ENCODE data around the gene CLHC1.
"Not testable (repeated sequence)": the region's sequence is repeated elsewhere in the genome, so short reads cannot be mapped to it uniquely, and the experiment has no call there.

Gene CLHC1

GRCh38 chr2:55230551-55230950 lies 1.5 kb downstream of the CLHC1 start:
- Histone ChIP-seq H4K5ac (ENCODE audit: low read length) (no peak overlapping the region), H2BK120ac (ENCODE audit: low read depth, low read length) (no peak overlapping the region), H2BK15ac (replicated peaks; ENCODE audit: low read depth) (no peak overlapping the region), H3K4ac (ENCODE audit: low read depth, low read length) (no peak overlapping the region), H3K4me1 (ENCODE audit: control insufficient read depth, low read depth, low read length) (no peaks in the 10 kb centered on the region), H3K79me2 (ENCODE audit: control insufficient read depth, insufficient read depth, low read length) (peaks cover 34% of the 10 kb centered on the region), H4K8ac (ENCODE audit: low read depth, low read length) (no peak overlapping the region), H2BK5ac (ENCODE audit: low read length) (no peak overlapping the region), H2AK5ac (ENCODE audit: low read length) (no peak overlapping the region), H3K27me3 (ENCODE audit: insufficient read depth, low read length, poor library complexity) (no peaks in the 10 kb centered on the region), H3K27ac (ENCODE audit: low read depth, low read length) (no peak overlapping the region), H3K23ac (ENCODE audit: low read length) (no peak overlapping the region), H3K9ac (ENCODE audit: low read length) (no peak overlapping the region), H3K4me2 (ENCODE audit: low read length) (no peak overlapping the region), H3K36me3 (ENCODE audit: control insufficient read depth, insufficient read depth, low read length) (peaks cover 8% of the 10 kb centered on the region), H3K79me1 (ENCODE audit: low read length) (peaks cover 17% of the 10 kb centered on the region), H3K56ac (ENCODE audit: low read length) (no peak overlapping the region), H3K4me3 (ENCODE audit: low read length) (no peak overlapping the region), H3K18ac (ENCODE audit: low read length) (no peak overlapping the region)
- WGBS (ENCODE audit: extremely low coverage, insufficient coverage, low lambda C conversion rate) = no CpG with 5 or more reads among the region's 3 CpGs
- DNase-seq = no peak

GRCh38 chr2:55229221-55229620 lies 2.9 kb downstream of the CLHC1 start:
- WGBS (ENCODE audit: extremely low coverage, insufficient coverage, low lambda C conversion rate) = no CpG with 5 or more reads among the region's 2 CpGs
- Histone ChIP-seq H2BK5ac (ENCODE audit: low read length) (no peak overlapping the region), H3K4me1 (ENCODE audit: control insufficient read depth, low read depth, low read length) (no peaks in the 10 kb centered on the region), H3K56ac (ENCODE audit: low read length) (no peak overlapping the region), H3K4me3 (ENCODE audit: low read length) (no peak overlapping the region), H3K23ac (ENCODE audit: low read length) (no peak overlapping the region), H3K27me3 (ENCODE audit: insufficient read depth, low read length, poor library complexity) (no peaks in the 10 kb centered on the region), H4K8ac (ENCODE audit: low read depth, low read length) (no peak overlapping the region), H2BK15ac (replicated peaks; ENCODE audit: low read depth) (no peak overlapping the region), H3K4ac (ENCODE audit: low read depth, low read length) (no peak overlapping the region), H3K79me2 (ENCODE audit: control insufficient read depth, insufficient read depth, low read length) (peaks cover 28% of the 10 kb centered on the region), H3K27ac (ENCODE audit: low read depth, low read length) (no peak overlapping the region), H3K36me3 (ENCODE audit: control insufficient read depth, insufficient read depth, low read length) (peaks cover under 1% of the 10 kb centered on the region), H3K4me2 (ENCODE audit: low read length) (no peak overlapping the region), H3K79me1 (ENCODE audit: low read length) (peaks cover 12% of the 10 kb centered on the region), H4K5ac (ENCODE audit: low read length) (no peak overlapping the region), H2BK120ac (ENCODE audit: low read depth, low read length) (no peak overlapping the region), H2AK5ac (ENCODE audit: low read length) (no peak overlapping the region), H3K18ac (ENCODE audit: low read length) (no peak overlapping the region), H3K9ac (ENCODE audit: low read length) (no peak overlapping the region)
- peak; percentile 4 for DNase-seq

DNA sequence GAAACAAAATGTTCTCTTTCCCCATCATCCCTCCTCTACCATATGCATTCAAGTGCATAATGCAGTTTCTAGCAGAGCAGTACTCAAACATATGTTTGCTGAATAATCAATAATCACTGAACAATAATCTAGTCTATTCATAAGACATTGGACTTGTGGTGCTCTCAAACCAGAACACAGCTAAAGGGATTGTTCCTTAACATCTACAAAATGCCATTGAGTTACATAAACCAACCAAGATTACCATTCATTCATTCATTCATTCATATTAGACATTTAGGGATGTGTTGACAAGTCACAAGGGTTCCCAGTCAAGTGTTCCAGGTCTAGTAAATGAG lies 3.9 kb downstream of the CLHC1 start:
- no peak overlapping the region for H3K4ac ChIP-seq (ENCODE audit: low read depth, low read length)
- peaks cover 17% of the 10 kb centered on the region for H3K79me2 ChIP-seq (ENCODE audit: control insufficient read depth, insufficient read depth, low read length)
- no peaks in the 10 kb centered on the region for H3K27me3 ChIP-seq (ENCODE audit: insufficient read depth, low read length, poor library complexity)

DNA sequence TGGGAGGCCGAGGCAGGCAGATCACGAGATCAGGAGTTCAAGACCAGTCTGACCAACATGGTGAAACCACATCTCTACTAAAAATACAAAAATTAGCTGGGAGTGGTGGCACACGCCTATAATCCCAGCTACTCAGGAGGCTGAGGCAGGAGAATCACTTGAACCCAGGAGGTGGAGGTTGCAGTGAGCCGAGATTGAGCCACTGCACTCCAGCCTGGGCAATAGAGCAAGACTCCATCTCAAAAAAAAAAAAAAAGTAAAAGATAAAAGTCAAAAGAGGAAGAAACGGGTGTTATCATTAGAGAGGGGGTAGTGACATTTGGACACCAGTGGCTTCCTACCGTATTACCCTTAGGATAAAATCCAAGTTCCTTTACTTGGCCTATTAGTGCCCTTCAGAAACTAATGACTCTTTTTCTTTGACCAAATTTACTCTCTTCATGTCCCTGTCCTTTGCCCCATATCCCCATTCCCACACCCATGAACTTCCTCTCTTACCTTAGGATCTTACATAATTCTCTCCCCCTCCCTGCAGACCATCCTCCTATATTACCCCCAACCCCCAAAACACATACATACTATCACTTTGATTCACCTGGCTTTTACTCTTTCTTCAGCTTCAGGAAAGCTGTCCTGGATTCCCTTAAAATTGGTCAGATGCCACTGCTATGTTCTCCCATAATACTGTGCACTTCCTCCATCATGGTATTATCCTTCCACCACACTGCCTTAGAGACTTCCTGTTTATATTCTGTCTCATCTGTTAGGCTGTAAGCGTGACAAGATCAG lies 4.5 kb downstream of the CLHC1 start:
- H3K4me2 ChIP-seq (ENCODE audit: low read length); H3K18ac ChIP-seq (ENCODE audit: low read length); H3K4me3 ChIP-seq (ENCODE audit: low read length); H3K56ac ChIP-seq (ENCODE audit: low read length); H3K36me3 ChIP-seq (ENCODE audit: control insufficient read depth, insufficient read depth, low read length); H4K8ac ChIP-seq (ENCODE audit: low read depth, low read length); H3K23ac ChIP-seq (ENCODE audit: low read length); H2BK15ac ChIP-seq (replicated peaks; ENCODE audit: low read depth); H3K27me3 ChIP-seq (ENCODE audit: insufficient read depth, low read length, poor library complexity); H2AK5ac ChIP-seq (ENCODE audit: low read length); DNase-seq; H3K9ac ChIP-seq (ENCODE audit: low read length); H3K27ac ChIP-seq (ENCODE audit: low read depth, low read length); H3K4me1 ChIP-seq (ENCODE audit: control insufficient read depth, low read depth, low read length); H4K5ac ChIP-seq (ENCODE audit: low read length); H2BK120ac ChIP-seq (ENCODE audit: low read depth, low read length); H2BK5ac ChIP-seq (ENCODE audit: low read length); H3K4ac ChIP-seq (ENCODE audit: low read depth, low read length): not testable (repeated sequence)
- H3K79me2 ChIP-seq (ENCODE audit: control insufficient read depth, insufficient read depth, low read length) = peaks cover 12% of the 10 kb centered on the region
- H3K79me1 ChIP-seq (ENCODE audit: low read length) = peaks cover 12% of the 10 kb centered on the region
- WGBS (ENCODE audit: extremely low coverage, insufficient coverage, low lambda C conversion rate) = no CpG with 5 or more reads among the region's 7 CpGs

More for the DNA sequence above, 3.9 kb downstream of the CLHC1 start:
- no peak overlapping the region for H2BK5ac ChIP-seq (ENCODE audit: low read length)
- peaks cover 12% of the 10 kb centered on the region for H3K79me1 ChIP-seq (ENCODE audit: low read length)
- no peak for DNase-seq
- no peak overlapping the region for H3K23ac ChIP-seq (ENCODE audit: low read length)
- H2BK120ac ChIP-seq (ENCODE audit: low read depth, low read length) = no peak overlapping the region
- no peak overlapping the region for H3K27ac ChIP-seq (ENCODE audit: low read depth, low read length)
- no peak overlapping the region for H3K4me2 ChIP-seq (ENCODE audit: low read length)
- H2AK5ac ChIP-seq (ENCODE audit: low read length) = no peak overlapping the region
- no peaks in the 10 kb centered on the region for H3K36me3 ChIP-seq (ENCODE audit: control insufficient read depth, insufficient read depth, low read length)
- H4K5ac ChIP-seq (ENCODE audit: low read length) = no peak overlapping the region
- no peak overlapping the region for H4K8ac ChIP-seq (ENCODE audit: low read depth, low read length)
- H3K4me3 ChIP-seq (ENCODE audit: low read length) = no peak overlapping the region
- H3K4me1 ChIP-seq (ENCODE audit: control insufficient read depth, low read depth, low read length) = no peaks in the 10 kb centered on the region
- H3K18ac ChIP-seq (ENCODE audit: low read length) = no peak overlapping the region
- H3K56ac ChIP-seq (ENCODE audit: low read length) = no peak overlapping the region
- no peak overlapping the region for H3K9ac ChIP-seq (ENCODE audit: low read length)
- no peak overlapping the region for H2BK15ac ChIP-seq (replicated peaks; ENCODE audit: low read depth)

GRCh38 chr2:55225481-55226020 lies 6.5 kb downstream of the CLHC1 start:
- H2BK120ac ChIP-seq (ENCODE audit: low read depth, low read length) = no peak overlapping the region
- H3K27me3 ChIP-seq (ENCODE audit: insufficient read depth, low read length, poor library complexity) = no peaks in the 10 kb centered on the region
- H4K8ac ChIP-seq (ENCODE audit: low read depth, low read length) = no peak overlapping the region
- H3K27ac ChIP-seq (ENCODE audit: low read depth, low read length) = no peak overlapping the region
- H3K4me1 ChIP-seq (ENCODE audit: control insufficient read depth, low read depth, low read length) = no peaks in the 10 kb centered on the region
- H4K5ac ChIP-seq (ENCODE audit: low read length) = no peak overlapping the region
- DNase-seq = peak; percentile 79
- no peak overlapping the region for H3K4me2 ChIP-seq (ENCODE audit: low read length)
- H2AK5ac ChIP-seq (ENCODE audit: low read length) = no peak overlapping the region
- no peak overlapping the region for H3K56ac ChIP-seq (ENCODE audit: low read length)
- no peak overlapping the region for H3K4me3 ChIP-seq (ENCODE audit: low read length)
- H3K18ac ChIP-seq (ENCODE audit: low read length) = no peak overlapping the region
- WGBS (ENCODE audit: extremely low coverage, insufficient coverage, low lambda C conversion rate) = no CpG with 5 or more reads among the region's 19 CpGs
- H3K36me3 ChIP-seq (ENCODE audit: control insufficient read depth, insufficient read depth, low read length) = no peaks in the 10 kb centered on the region
- H3K79me2 ChIP-seq (ENCODE audit: control insufficient read depth, insufficient read depth, low read length) = peaks cover 8% of the 10 kb centered on the region
- H2BK15ac ChIP-seq (replicated peaks; ENCODE audit: low read depth) = no peak overlapping the region
- H3K23ac ChIP-seq (ENCODE audit: low read length) = no peak overlapping the region
- H3K79me1 ChIP-seq (ENCODE audit: low read length) = peaks cover 9% of the 10 kb centered on the region
- H2BK5ac ChIP-seq (ENCODE audit: low read length) = no peak overlapping the region
- H3K9ac ChIP-seq (ENCODE audit: low read length) = no peak overlapping the region
- no peak overlapping the region for H3K4ac ChIP-seq (ENCODE audit: low read depth, low read length)

Measured in mesendoderm (in vitro differentiated cells).